Fibroblast of pulmonary artery (primary cell): ENCODE results near the gene ST7L.
"Not testable (repeated sequence)": the region's sequence is repeated elsewhere in the genome, so short reads cannot be mapped to it uniquely, and the experiment has no call there.

Experiments
- DNase-seq: peaks from one replicate; pipeline ENCODE4 v3.0.0-alpha.2; 2010; ENCODE audit warnings: low read depth
- H3K4me3 ChIP-seq: replicated peaks from 2 replicates; pipeline ENCODE4 v1.5.1; 2011; ENCODE audit warnings: low read depth, mild to moderate bottlenecking, control low read depth, low read length, moderate library complexity
- TF ChIP-seq, protein P1 (sequence below): IDR thresholded peaks from 2 replicates; pipeline ENCODE4 v1.5.1; 2011; ENCODE audit warnings: mild to moderate bottlenecking, control low read depth, low read length, inconsistent platforms; ENCODE audit errors: missing control alignments

The ST7L gene

DNA sequence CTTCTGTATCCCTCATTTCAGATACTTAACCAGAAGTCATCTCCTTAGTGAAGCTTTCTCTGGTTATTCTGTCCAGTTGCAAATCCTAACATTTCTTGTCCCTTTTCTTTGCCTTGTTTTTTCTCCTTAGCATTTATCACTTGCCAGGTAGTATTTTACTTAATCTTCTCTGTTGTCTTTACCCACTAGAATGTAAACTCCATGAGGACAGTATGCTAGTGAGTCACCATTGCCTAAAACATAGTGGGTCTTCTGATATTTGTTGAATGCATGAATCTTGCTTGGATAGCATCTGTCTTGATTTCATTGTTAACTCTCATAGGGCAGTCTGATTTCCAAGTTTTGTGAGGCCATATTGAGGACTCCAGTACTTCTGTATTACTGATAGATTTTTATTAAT is 10.3 kb upstream of the ST7L start:
- DNase-seq, result no peak
- no peak overlapping the region for H3K4me3 ChIP-seq
- TF ChIP-seq, protein P1, sequence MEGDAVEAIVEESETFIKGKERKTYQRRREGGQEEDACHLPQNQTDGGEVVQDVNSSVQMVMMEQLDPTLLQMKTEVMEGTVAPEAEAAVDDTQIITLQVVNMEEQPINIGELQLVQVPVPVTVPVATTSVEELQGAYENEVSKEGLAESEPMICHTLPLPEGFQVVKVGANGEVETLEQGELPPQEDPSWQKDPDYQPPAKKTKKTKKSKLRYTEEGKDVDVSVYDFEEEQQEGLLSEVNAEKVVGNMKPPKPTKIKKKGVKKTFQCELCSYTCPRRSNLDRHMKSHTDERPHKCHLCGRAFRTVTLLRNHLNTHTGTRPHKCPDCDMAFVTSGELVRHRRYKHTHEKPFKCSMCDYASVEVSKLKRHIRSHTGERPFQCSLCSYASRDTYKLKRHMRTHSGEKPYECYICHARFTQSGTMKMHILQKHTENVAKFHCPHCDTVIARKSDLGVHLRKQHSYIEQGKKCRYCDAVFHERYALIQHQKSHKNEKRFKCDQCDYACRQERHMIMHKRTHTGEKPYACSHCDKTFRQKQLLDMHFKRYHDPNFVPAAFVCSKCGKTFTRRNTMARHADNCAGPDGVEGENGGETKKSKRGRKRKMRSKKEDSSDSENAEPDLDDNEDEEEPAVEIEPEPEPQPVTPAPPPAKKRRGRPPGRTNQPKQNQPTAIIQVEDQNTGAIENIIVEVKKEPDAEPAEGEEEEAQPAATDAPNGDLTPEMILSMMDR, result no peak

DNA sequence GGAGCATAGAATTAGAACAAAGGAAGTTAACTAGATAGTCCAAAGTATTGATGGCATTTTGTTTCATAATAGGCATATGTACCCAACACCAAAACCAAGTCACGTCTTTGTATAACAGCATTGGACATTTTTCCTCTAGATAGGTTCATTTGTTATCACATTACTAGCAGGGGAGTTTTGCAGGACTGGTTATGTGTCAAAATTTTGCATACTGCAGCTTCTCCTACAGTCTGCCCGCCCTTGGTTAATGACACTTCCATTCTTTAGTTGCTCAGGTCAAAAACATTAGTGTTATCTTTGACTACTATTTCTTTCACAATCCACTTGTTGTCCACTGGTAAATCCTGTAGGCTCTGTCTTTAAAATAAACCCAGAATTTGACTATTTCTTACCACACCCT is 9.6 kb upstream of the ST7L start:
- TF ChIP-seq, protein P1, result no peak
- no peak for DNase-seq
- no peak overlapping the region for H3K4me3 ChIP-seq

- H3K4me3 ChIP-seq, result no peak overlapping the region
- TF ChIP-seq, protein P1, result no peak
- DNase-seq, result no peak
Observed at GRCh38 chr1:112626887-112627286, 7.9 kb upstream of the ST7L start.

DNA sequence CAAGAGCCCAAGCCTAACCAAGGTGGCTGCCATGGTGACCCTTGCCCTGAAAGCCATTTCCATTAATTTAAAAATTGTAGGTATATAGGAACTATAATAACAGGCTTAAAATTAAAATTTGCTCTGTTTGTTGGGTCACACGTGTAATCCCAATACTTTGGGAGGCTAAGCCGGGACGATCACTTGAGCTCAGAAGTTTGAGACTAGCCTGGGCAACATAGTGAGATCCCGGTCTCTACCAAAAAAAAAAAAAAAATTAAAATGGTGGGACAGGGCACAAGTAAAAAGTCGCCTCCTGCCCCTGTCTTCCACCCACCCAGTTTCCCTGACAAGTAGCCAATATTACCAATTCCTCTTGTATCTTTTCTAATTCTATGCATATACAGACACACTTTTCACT is 7.3 kb upstream of the ST7L start:
- DNase-seq, result no peak
- TF ChIP-seq, protein P1, result no peak
- H3K4me3 ChIP-seq, result no peak overlapping the region

- no peak overlapping the region for H3K4me3 ChIP-seq
- TF ChIP-seq, protein P1, result no peak
- DNase-seq, result peak; percentile 70
Observed at GRCh38 chr1:112625696-112626095, 6.8 kb upstream of the ST7L start.

- not testable (repeated sequence) for DNase-seq, H3K4me3 ChIP-seq
Observed at GRCh38 chr1:112624493-112624892, 5.6 kb upstream of the ST7L start.

DNA sequence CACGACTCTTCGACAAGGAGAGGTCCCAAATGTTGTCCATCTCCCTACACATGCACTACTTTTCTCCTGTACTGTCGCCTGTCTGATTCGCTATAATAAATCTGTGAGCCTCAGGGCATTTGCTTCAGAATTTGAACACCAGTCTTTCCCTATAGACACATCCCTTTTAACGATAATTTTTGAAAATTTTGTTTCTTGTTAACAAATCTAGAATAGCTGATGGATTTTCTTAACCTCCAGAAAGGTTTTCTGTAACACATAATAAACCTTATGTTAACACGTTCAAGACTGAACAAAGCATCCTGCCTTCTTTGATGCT is 1.4 kb upstream of the ST7L start:
- TF ChIP-seq, protein P1, result no peak
- H3K4me3 ChIP-seq, result peak overlapping the region; percentile 99
- DNase-seq, result no peak
